Body of pancreas (tissue), 4 donors: ENCODE measurements around the gene SIK3. TPM values are rescaled to one million over a fixed set of nuclear protein-coding genes. Genes with fewer than 3 reads are reported as not detected.

Experiments used
- ATAC-seq: fragments of 150-250 bp; one replicate; pipeline ENCODE4 v1.9.1; 2016
- DNase-seq, 4 donors: peaks; one replicate each; pipeline ENCODE4 v3.0.0-alpha.2; 2019
- H3K27ac ChIP-seq, 4 donors: fragments of 200-600 bp; sonication (generic); 1 replicate in 3 of 4; 2 replicates in 1 of 4; pipeline versions ENCODE4 v1.5.1 to v1.6.1; 2016 to 2019; ENCODE audit warnings: mild to moderate bottlenecking in 1 of 4, mixed read lengths in 1 of 4, moderate library complexity in 1 of 4
- H3K27me3 ChIP-seq, 2 donors: fragments of 200-600 bp; sonication (generic); one replicate each; pipeline ENCODE4 v1.6.0; 2016; ENCODE audit warnings: mild to moderate bottlenecking in 1 of 2
- H3K36me3 ChIP-seq, 2 donors: fragments of 200-600 bp; sonication (generic); replicated peaks in 1 of 2; 2 replicates each; pipeline ENCODE4 v1.5.1; 2016; ENCODE audit warnings: low read depth in 2 of 2; ENCODE audit not compliant: insufficient read depth in 1 of 2
- H3K4me1 ChIP-seq: fragments of 200-600 bp; sonication (generic); one replicate; pipeline ENCODE4 v1.6.0; 2016
- H3K4me3 ChIP-seq, 2 donors: fragments of 200-600 bp; sonication (generic); 1 replicate in 1 of 2; 2 replicates in 1 of 2; pipeline ENCODE4 v1.5.1; 2016 to 2019
- H3K9me3 ChIP-seq, 3 donors: fragments of 200-600 bp; sonication (generic); 1 replicate in 2 of 3; 2 replicates in 1 of 3; pipeline ENCODE4 v1.5.1; 2016
- POLR2A ChIP-seq, 3 donors: fragments of 450-650 bp; IDR thresholded peaks; one replicate each; pipeline ENCODE4 v1.6.1; 2016; ENCODE audit warnings: antibody characterized with exemption in 3 of 3, mild to moderate bottlenecking in 2 of 3
- WGBS, 2 donors: methylation state at CpG; one replicate each; pipeline ENCODE4 v1.1.5; 2017; 5-methylcytosine and 5-hydroxymethylcytosine counted together
- intact Hi-C: fragments of 100-400 bp; cut with DNase I; formaldehyde crosslinking; loops from one replicate; pipeline ENCODE4 v1.15.1; 2023
- total RNA-seq, 2 donors: library from RNA; depleted of rRNA; stranded (reverse); fragments of >200 nt; gene quantifications; one replicate each; pipeline ENCODE4 v1.1.0, GENCODE V29; 2016
- TF ChIP-seq, protein P1 (sequence below), 7 experiments: fragments of 450-650 bp in 4 of 7; fragments of 200-600 bp in 3 of 7; sonication (generic) in 3 of 7; IDR thresholded peaks; one replicate each; pipeline ENCODE4 v1.5.1; 2016 to 2019; ENCODE audit warnings: antibody characterized with exemption in 7 of 7

The SIK3 gene
- total RNA-seq, 2 donors from 2014 or later = 24.1 to 46.1 TPM

DNA sequence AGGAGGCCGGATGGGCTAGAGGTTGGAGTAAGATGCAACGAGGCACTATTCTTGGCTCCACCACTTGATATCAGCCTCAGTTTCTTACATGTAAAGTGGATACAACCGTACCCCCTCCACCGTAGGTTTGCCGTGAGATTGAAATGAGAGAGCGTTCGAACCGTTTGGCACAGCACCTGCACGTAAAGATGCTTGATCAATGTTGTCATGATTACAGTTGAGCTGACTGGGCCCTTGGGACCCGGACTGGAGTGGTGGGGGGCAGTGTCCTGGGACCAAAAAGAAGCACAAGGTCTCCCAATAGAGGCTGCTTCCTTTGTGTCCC lies 264.8 kb downstream of the SIK3 start:
- TF ChIP-seq, protein P1, sequence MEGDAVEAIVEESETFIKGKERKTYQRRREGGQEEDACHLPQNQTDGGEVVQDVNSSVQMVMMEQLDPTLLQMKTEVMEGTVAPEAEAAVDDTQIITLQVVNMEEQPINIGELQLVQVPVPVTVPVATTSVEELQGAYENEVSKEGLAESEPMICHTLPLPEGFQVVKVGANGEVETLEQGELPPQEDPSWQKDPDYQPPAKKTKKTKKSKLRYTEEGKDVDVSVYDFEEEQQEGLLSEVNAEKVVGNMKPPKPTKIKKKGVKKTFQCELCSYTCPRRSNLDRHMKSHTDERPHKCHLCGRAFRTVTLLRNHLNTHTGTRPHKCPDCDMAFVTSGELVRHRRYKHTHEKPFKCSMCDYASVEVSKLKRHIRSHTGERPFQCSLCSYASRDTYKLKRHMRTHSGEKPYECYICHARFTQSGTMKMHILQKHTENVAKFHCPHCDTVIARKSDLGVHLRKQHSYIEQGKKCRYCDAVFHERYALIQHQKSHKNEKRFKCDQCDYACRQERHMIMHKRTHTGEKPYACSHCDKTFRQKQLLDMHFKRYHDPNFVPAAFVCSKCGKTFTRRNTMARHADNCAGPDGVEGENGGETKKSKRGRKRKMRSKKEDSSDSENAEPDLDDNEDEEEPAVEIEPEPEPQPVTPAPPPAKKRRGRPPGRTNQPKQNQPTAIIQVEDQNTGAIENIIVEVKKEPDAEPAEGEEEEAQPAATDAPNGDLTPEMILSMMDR (IDR thresholded peaks at IDR 0.05) = no peak
- TF ChIP-seq POLR2A (IDR thresholded peaks at IDR 0.05) = no peak
- Histone ChIP-seq H3K4me1 (peaks cover 72% of the 10 kb centered on the region), H3K9me3 (no peaks in the 10 kb centered on the region), H3K27ac (no peak overlapping the region), H3K4me3 (no peak overlapping the region), H3K36me3 (no peaks in the 10 kb centered on the region), H3K27me3 (no peaks in the 10 kb centered on the region)
- DNase-seq (no peak), ATAC-seq (no peak)
- WGBS, 2 donors = 87 to 90% methylated on average over 10 of the region's 10 CpGs
- intact Hi-C loops = no loop called here

DNA sequence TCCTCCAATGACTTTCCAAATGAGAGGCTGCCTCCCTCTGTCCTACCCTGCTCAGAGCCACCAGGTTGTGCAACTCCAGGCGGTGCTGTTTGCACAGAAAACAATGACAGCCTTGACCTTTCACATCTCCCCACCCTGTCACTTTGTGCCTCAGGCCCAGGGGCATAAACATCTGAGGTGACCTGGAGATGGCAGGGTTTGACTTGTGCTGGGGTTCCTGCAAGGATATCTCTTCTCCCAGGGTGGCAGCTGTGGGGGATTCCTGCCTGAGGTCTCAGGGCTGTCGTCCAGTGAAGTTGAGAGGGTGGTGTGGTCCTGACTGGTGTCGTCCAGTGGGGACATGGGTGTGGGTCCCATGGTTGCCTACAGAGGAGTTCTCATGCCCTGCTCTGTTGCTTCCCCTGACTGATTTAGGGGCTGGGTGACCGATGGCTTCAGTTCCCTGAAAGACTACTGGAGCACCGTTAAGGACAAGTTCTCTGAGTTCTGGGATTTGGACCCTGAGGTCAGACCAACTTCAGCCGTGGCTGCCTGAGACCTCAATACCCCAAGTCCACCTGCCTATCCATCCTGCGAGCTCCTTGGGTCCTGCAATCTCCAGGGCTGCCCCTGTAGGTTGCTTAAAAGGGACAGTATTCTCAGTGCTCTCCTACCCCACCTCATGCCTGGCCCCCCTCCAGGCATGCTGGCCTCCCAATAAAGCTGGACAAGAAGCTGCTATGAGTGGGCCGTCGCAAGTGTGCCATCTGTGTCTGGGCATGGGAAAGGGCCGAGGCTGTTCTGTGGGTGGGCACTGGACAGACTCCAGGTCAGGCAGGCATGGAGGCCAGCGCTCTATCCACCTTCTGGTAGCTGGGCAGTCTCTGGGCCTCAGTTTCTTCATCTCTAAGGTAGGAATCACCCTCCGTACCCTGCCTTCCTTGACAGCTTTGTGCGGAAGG lies 265.6 kb downstream of the SIK3 start:
- TF ChIP-seq POLR2A (IDR thresholded peaks at IDR 0.05) = no peak
- TF ChIP-seq, protein P1 (IDR thresholded peaks at IDR 0.05) = peak in 2 of 7 experiments; percentile 3 to 8
- WGBS, 2 donors = 72 to 88% methylated on average over 11 of the region's 13 CpGs
- intact Hi-C loops = no loop called here
- Histone ChIP-seq H3K27me3 (no peaks in the 10 kb centered on the region), H3K4me1 (peaks cover 72% of the 10 kb centered on the region), H3K4me3 (no peak overlapping the region), H3K9me3 (no peaks in the 10 kb centered on the region), H3K36me3 (no peaks in the 10 kb centered on the region), H3K27ac (no peak overlapping the region)
- ATAC-seq (peak; percentile 41), DNase-seq (peak in 3 of 4 donors; percentile 42 to 73 (median 57))

DNA sequence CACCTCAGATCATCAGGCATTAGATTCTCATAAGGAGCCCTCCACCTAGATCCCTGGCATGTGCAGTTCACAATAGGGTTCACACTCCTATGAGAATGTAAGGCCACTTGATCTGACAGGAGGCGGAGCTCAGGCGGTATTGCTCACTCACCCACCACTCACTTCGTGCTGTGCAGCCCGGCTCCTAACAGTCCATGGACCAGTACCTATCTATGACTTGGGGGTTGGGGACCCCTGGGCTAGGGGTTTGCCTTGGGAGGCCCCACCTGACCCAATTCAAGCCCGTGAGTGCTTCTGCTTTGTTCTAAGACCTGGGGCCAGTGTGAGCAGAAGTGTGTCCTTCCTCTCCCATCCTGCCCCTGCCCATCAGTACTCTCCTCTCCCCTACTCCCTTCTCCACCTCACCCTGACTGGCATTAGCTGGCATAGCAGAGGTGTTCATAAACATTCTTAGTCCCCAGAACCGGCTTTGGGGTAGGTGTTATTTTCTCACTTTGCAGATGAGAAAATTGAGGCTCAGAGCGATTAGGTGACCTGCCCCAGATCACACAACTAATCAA lies 266.4 kb downstream of the SIK3 start:
- Histone ChIP-seq H3K36me3 (no peaks in the 10 kb centered on the region), H3K27ac (no peak overlapping the region), H3K27me3 (no peaks in the 10 kb centered on the region), H3K4me1 (peaks cover 70% of the 10 kb centered on the region), H3K9me3 (no peaks in the 10 kb centered on the region), H3K4me3 (no peak overlapping the region)
- ATAC-seq = no peak
- intact Hi-C loops = no loop called here
- no peak for TF ChIP-seq POLR2A (IDR thresholded peaks at IDR 0.05)
- DNase-seq = no peak
- WGBS, 2 donors = 73 to 80% methylated on average over 7 of the region's 7 CpGs

DNA sequence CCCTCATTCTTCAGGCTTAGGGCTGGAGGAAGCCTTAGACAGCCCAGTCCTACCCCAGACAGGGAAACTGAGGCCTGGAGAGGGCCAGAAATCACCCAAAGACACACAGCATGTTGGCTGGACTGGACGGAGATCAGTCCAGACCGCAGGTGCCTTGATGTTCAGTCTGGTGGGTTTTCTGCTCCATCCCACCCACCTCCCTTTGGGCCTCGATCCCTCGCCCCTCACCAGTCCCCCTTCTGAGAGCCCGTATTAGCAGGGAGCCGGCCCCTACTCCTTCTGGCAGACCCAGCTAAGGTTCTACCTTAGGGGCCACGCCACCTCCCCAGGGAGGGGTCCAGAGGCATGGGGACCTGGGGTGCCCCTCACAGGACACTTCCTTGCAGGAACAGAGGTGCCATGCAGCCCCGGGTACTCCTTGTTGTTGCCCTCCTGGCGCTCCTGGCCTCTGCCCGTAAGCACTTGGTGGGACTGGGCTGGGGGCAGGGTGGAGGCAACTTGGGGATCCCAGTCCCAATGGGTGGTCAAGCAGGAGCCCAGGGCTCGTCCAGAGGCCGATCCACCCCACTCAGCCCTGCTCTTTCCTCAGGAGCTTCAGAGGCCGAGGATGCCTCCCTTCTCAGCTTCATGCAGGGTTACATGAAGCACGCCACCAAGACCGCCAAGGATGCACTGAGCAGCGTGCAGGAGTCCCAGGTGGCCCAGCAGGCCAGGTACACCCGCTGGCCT lies 267.9 kb downstream of the SIK3 start:
- no peak overlapping the region for H3K27ac ChIP-seq
- ATAC-seq (no peak), DNase-seq (peak in 1 of 4 donors; percentile 25)
- TF ChIP-seq, protein P1 (IDR thresholded peaks at IDR 0.05) = no peak
- no peak for TF ChIP-seq POLR2A (IDR thresholded peaks at IDR 0.05)
- WGBS, 2 donors = 86 to 92% methylated on average over 12 to 14 of the region's 17 CpGs
- H3K4me1 ChIP-seq = peaks cover 55% of the 10 kb centered on the region
- intact Hi-C loops = no loop called here
- H3K27me3 ChIP-seq = no peaks in the 10 kb centered on the region
- H3K36me3 ChIP-seq = no peaks in the 10 kb centered on the region
- no peaks in the 10 kb centered on the region for H3K9me3 ChIP-seq
- H3K4me3 ChIP-seq = no peak overlapping the region

DNA sequence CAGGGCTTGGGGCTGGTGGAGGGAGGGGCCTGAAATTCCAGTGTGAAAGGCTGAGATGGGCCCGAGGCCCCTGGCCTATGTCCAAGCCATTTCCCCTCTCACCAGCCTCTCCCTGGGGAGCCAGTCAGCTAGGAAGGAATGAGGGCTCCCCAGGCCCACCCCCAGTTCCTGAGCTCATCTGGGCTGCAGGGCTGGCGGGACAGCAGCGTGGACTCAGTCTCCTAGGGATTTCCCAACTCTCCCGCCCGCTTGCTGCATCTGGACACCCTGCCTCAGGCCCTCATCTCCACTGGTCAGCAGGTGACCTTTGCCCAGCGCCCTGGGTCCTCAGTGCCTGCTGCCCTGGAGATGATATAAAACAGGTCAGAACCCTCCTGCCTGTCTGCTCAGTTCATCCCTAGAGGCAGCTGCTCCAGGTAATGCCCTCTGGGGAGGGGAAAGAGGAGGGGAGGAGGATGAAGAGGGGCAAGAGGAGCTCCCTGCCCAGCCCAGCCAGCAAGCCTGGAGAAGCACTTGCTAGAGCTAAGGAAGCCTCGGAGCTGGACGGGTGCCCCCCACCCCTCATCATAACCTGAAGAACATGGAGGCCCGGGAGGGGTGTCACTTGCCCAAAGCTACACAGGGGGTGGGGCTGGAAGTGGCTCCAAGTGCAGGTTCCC lies 268.6 kb downstream of the SIK3 start, which contains the start of gene APOC3:
TSS of gene APOC3 (plus strand) at position 383 of the 659 bp plus-strand sequence. CDS start 676 bp downstream, outside the sequence.
- no peak within 1 kb of the TSS for H3K27ac ChIP-seq
- H3K4me1 ChIP-seq = peaks cover 48% of the 10 kb centered on the region
- intact Hi-C loops = no loop called here
- no peaks in the 10 kb centered on the region for H3K36me3 ChIP-seq
- TF ChIP-seq POLR2A (IDR thresholded peaks at IDR 0.05) = no peak
- TF ChIP-seq, protein P1 (IDR thresholded peaks at IDR 0.05) = no peak
- H3K4me3 ChIP-seq = no peak within 1 kb of the TSS
- no peaks in the 10 kb centered on the region for H3K9me3 ChIP-seq
- 79 to 82% methylated on average over 9 of the region's 9 CpGs for WGBS, 2 donors
- DNase-seq = no peak
- H3K27me3 ChIP-seq = no peaks in the 10 kb centered on the region
- no peak for ATAC-seq
